ENCODE measurements around the gene RIPOR2.

- TF ChIP-seq EZH2 (IDR thresholded peaks at IDR 0.05; ENCODE audit: insufficient read depth, poor library complexity, severe bottlenecking) (no peak), EZH2phosphoT487 (IDR thresholded peaks at IDR 0.05; ENCODE audit: insufficient read depth, low read depth) (no peak)
Measured at GRCh38 chr6:24875534-24875901, 60.2 kb downstream of the RIPOR2 start.

Data from GM23248 (cell line).